DMS 273 (cell line): Measurements from ENCODE around the gene RNU1-4.
"Not testable (repeated sequence)": the region's sequence is repeated elsewhere in the genome, so short reads cannot be mapped to it uniquely, and the experiment has no call there.

Experiments
- DNase-seq: peaks from one replicate; lab custom pipeline; 2025; ENCODE audit not compliant: unreplicated experiment; lab: John Stamatoyannopoulos, UW

Gene RNU1-4

GRCh38 chr1:16708704-16709103, 31.6 kb upstream of the RNU1-4 start:
- DNase-seq: not testable (repeated sequence)

GRCh38 chr1:16709659-16710087, 30.6 kb upstream of the RNU1-4 start:
- peak; percentile 52 for DNase-seq

GRCh38 chr1:16710618-16711017, 29.7 kb upstream of the RNU1-4 start:
- peak; percentile 78 for DNase-seq

- not testable (repeated sequence) for DNase-seq
These were observed 28.2 kb upstream of the RNU1-4 start for GRCh38 chr1:16712131-16712530.

- DNase-seq: not testable (repeated sequence)
These were observed 27.7 kb upstream of the RNU1-4 start for GRCh38 chr1:16712582-16712981.

GRCh38 chr1:16712984-16713383, 27.3 kb upstream of the RNU1-4 start:
- not testable (repeated sequence) for DNase-seq

- DNase-seq: peak; percentile 44
These were observed 26.8 kb upstream of the RNU1-4 start for GRCh38 chr1:16713480-16713879.

GRCh38 chr1:16716691-16717335, 23.5 kb upstream of the RNU1-4 start:
- DNase-seq: no peak

- peak; percentile 67 for DNase-seq
These were observed 22.8 kb upstream of the RNU1-4 start for GRCh38 chr1:16717336-16718098.

GRCh38 chr1:16718099-16718907, 22.0 kb upstream of the RNU1-4 start:
- DNase-seq: not testable (repeated sequence)

- DNase-seq: no peak
These were observed 21.3 kb upstream of the RNU1-4 start for GRCh38 chr1:16718908-16719533.

- DNase-seq: no peak
These were observed 20.6 kb upstream of the RNU1-4 start for GRCh38 chr1:16719571-16720350.

- no peak for DNase-seq
These were observed 19.7 kb upstream of the RNU1-4 start for GRCh38 chr1:16720351-16721223.

GRCh38 chr1:16721871-16722641, 18.3 kb upstream of the RNU1-4 start:
- DNase-seq: no peak

GRCh38 chr1:16724718-16725438, 15.4 kb upstream of the RNU1-4 start:
- no peak for DNase-seq

- not testable (repeated sequence) for DNase-seq
These were observed 14.7 kb upstream of the RNU1-4 start for GRCh38 chr1:16725439-16726245.
